Measurements from ENCODE around the gene SLC6A19. TPM values are rescaled to one million over a fixed set of nuclear protein-coding genes. Genes with fewer than 3 reads are reported as not detected.

The SLC6A19 gene
- total and polyA plus RNA-seq, 9 of the 15 experiments (the other 6 are each of a cell fraction or from before 2014, with no cell fraction given): 0.03 to 1.6 (median 0.59) TPM

- no peak overlapping the region for H3K27ac ChIP-seq (ENCODE audit: extremely low read depth, low read depth, low read length)
- H3K4me3 ChIP-seq: no peak overlapping the region
- FAIRE-seq: no peak
- no TSS peak for BruUV-seq (replicated peaks)
- no peak overlapping the region for H3K4me2 ChIP-seq (ENCODE audit: insufficient read depth, low read length)
- in situ Hi-C loops (cut with MboI): no loop called here
- ChIA-PET POLR2A (interaction anchor here (0.7 kb wide), 1 partner anchor 41 kb away, joined by 3 read pairs; no protein-coding TSS in a partner anchor), CTCF (ENCODE audit: low intra/inter-chr PET ratio) (no interaction called here)
- TF ChIP-seq MIER1 (IDR thresholded peaks at IDR 0.05; ENCODE audit: low read depth) (no peak), HNRNPL (IDR thresholded peaks at IDR 0.05; ENCODE audit: low read depth, low read length) (peak; percentile 96)
- 26% methylated on average over 45 of the region's 50 CpGs for WGBS (ENCODE audit: insufficient coverage, low coverage, missing lambda C conversion rate)
- no peaks in the 10 kb centered on the region for H3K36me3 ChIP-seq (ENCODE audit: control insufficient read depth, insufficient read depth, low read length)
- H4K20me1 ChIP-seq (replicated peaks; ENCODE audit: control insufficient read depth, insufficient read depth, low read length): peaks cover 26% of the 10 kb centered on the region; the same call in 1 of the 2 replicates
- H3K79me2 ChIP-seq (ENCODE audit: control insufficient read depth, insufficient read depth, low read length): no peaks in the 10 kb centered on the region
- no peak overlapping the region for H2AFZ ChIP-seq (ENCODE audit: low read depth, low read length)
- peaks cover 0 to 23% of the 10 kb centered on the region in 2 experiments; a peak in 1 of 5 replicates for H3K4me1 ChIP-seq (replicated peaks in 1 of 2; ENCODE audit: control insufficient read depth in 2 of 2, insufficient read depth in 2 of 2, low read length in 2 of 2)
- no peaks in the 10 kb centered on the region; the same call in 1 of the 2 replicates for H3K9me3 ChIP-seq (replicated peaks; ENCODE audit: control insufficient read depth, insufficient read depth, low read depth, low read length)
- no peak for ATAC-seq
- no peak overlapping the region for H3K9ac ChIP-seq (ENCODE audit: insufficient read depth in 1 of 2, low read depth in 2 of 2, low read length in 2 of 2)
- H3K9me1 ChIP-seq (ENCODE audit: control insufficient read depth, insufficient read depth, low read length): peaks cover 2% of the 10 kb centered on the region
- DNase-seq (ENCODE audit: extremely low read depth in 1 of 4, low spot score in 3 of 4): no peak
- peaks cover 61 to 85% of the 10 kb centered on the region in 2 experiments; a peak in 4 of 5 replicates for H3K27me3 ChIP-seq (ENCODE audit: control insufficient read depth in 2 of 2, insufficient read depth in 2 of 2, low read length in 2 of 2)
- intact Hi-C loops (cut with micrococcal nuclease): no loop called here
These were observed 25.6 kb downstream of the SLC6A19 start for GRCh38 chr5:1226839-1227581.

GRCh38 chr5:1227667-1228066 lies 26.3 kb downstream of the SLC6A19 start:
- no peak overlapping the region for H2AFZ ChIP-seq (ENCODE audit: low read depth, low read length)
- H3K79me2 ChIP-seq (ENCODE audit: control insufficient read depth, insufficient read depth, low read length): no peaks in the 10 kb centered on the region
- H4K20me1 ChIP-seq (replicated peaks; ENCODE audit: control insufficient read depth, insufficient read depth, low read length): peaks cover 26% of the 10 kb centered on the region; the same call in 1 of the 2 replicates
- H3K9me1 ChIP-seq (ENCODE audit: control insufficient read depth, insufficient read depth, low read length): peaks cover 2% of the 10 kb centered on the region
- H3K9ac ChIP-seq (ENCODE audit: insufficient read depth in 1 of 2, low read depth in 2 of 2, low read length in 2 of 2): no peak overlapping the region
- no peaks in the 10 kb centered on the region for H3K9me3 ChIP-seq (replicated peaks; ENCODE audit: control insufficient read depth, insufficient read depth, low read depth, low read length)
- no peak overlapping the region for H3K4me3 ChIP-seq
- FAIRE-seq: no peak
- BruUV-seq (replicated peaks): no TSS peak
- intact Hi-C loops (cut with micrococcal nuclease) (no loop called here), in situ Hi-C loops (cut with MboI) (no loop called here)
- CTCF ChIA-PET (ENCODE audit: low intra/inter-chr PET ratio): no interaction called here
- H3K4me1 ChIP-seq (replicated peaks in 1 of 2; ENCODE audit: control insufficient read depth in 2 of 2, insufficient read depth in 2 of 2, low read length in 2 of 2): peaks cover 0 to 28% of the 10 kb centered on the region in 2 experiments; a peak in 1 of 5 replicates
- DNase-seq (ENCODE audit: extremely low read depth in 1 of 4, low spot score in 3 of 4): no peak
- H3K36me3 ChIP-seq (ENCODE audit: control insufficient read depth, insufficient read depth, low read length): no peaks in the 10 kb centered on the region
- peak; percentile 53 for ATAC-seq
- TF ChIP-seq ZNF263 (CRISPR knock-in tag; IDR thresholded peaks at IDR 0.05; ENCODE audit: borderline replicate concordance) (no peak), SMARCB1 (IDR thresholded peaks at IDR 0.05; ENCODE audit: insufficient read length, low read depth) (no peak), ETV1 (tag; conservative IDR thresholded peaks at IDR 0.05; ENCODE audit: low read depth) (0 out of 2 replicates have a peak, but pooled peaks have one; percentile 42), NR2C2 (CRISPR knock-in tag; IDR thresholded peaks at IDR 0.05) (no peak), NR2C2 (tag; IDR thresholded peaks at IDR 0.05) (peak; percentile 61; the same call in 1 of the 2 replicates), KHSRP (IDR thresholded peaks at IDR 0.05) (no peak), BHLHE40 (IDR thresholded peaks at IDR 0.05; ENCODE audit: low read length) (peak; percentile 77), NCOA6 (IDR thresholded peaks at IDR 0.05) (no peak), GABPA (tag; conservative IDR thresholded peaks at IDR 0.05; ENCODE audit: low read depth) (0 out of 2 replicates have a peak, but pooled peaks have one; percentile 32), NCOA2 (IDR thresholded peaks at IDR 0.05; ENCODE audit: partially characterized antibody in 2 of 2) (no peak)
- TF ChIP-seq, protein P1, sequence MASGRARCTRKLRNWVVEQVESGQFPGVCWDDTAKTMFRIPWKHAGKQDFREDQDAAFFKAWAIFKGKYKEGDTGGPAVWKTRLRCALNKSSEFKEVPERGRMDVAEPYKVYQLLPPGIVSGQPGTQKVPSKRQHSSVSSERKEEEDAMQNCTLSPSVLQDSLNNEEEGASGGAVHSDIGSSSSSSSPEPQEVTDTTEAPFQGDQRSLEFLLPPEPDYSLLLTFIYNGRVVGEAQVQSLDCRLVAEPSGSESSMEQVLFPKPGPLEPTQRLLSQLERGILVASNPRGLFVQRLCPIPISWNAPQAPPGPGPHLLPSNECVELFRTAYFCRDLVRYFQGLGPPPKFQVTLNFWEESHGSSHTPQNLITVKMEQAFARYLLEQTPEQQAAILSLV (tag; IDR thresholded peaks at IDR 0.05): no peak
- no peak overlapping the region for H3K27ac ChIP-seq (ENCODE audit: extremely low read depth, low read depth, low read length)
- POLR2A ChIA-PET: interaction anchor here (0.6 to 0.7 kb wide), 2 partner anchors 42 to 179 kb away, joined by 3 read pairs; no protein-coding TSS in a partner anchor
- no peak overlapping the region for H3K4me2 ChIP-seq (ENCODE audit: insufficient read depth, low read length)
- 1% methylated on average over 14 of the region's 14 CpGs for WGBS (ENCODE audit: insufficient coverage, low coverage, missing lambda C conversion rate)
- peaks cover 64 to 91% of the 10 kb centered on the region in 2 experiments; a peak in 4 of 5 replicates for H3K27me3 ChIP-seq (ENCODE audit: control insufficient read depth in 2 of 2, insufficient read depth in 2 of 2, low read length in 2 of 2)

Data from K562 (cell line).